ENCODE results near the gene SCARF2. TPM values are rescaled to one million over a fixed set of nuclear protein-coding genes. Genes with fewer than 3 reads are reported as not detected.
"Not testable (repeated sequence)": the region's sequence is repeated elsewhere in the genome, so short reads cannot be mapped to it uniquely, and the experiment has no call there.

The SCARF2 gene
- total RNA-seq, 2 experiments from 2014 or later: 1.1 to 1.2 TPM

GRCh38 chr22:20415699-20416098 lies 21.9 kb downstream of the SCARF2 start:
- H3K4me1 Mint-ChIP-seq; POLR2A ChIA-PET; DNase-seq; H3K27ac Mint-ChIP-seq; CTCF ChIA-PET; H3K4me3 Mint-ChIP-seq; H3K9me3 Mint-ChIP-seq; H3K36me3 Mint-ChIP-seq (ENCODE audit: low read depth): not testable (repeated sequence)
- H3K27me3 Mint-ChIP-seq: peaks cover 12% of the 10 kb centered on the region

- CTCF ChIA-PET; H3K9me3 Mint-ChIP-seq; DNase-seq; POLR2A ChIA-PET; H3K4me3 Mint-ChIP-seq; H3K4me1 Mint-ChIP-seq; H3K36me3 Mint-ChIP-seq (ENCODE audit: low read depth): not testable (repeated sequence)
- peaks cover 12% of the 10 kb centered on the region for H3K27me3 Mint-ChIP-seq
- H3K27ac Mint-ChIP-seq: peak overlapping the region; percentile 63
Measured at GRCh38 chr22:20415241-20415640, 22.4 kb downstream of the SCARF2 start.

- Mint-ChIP-seq H3K36me3 (ENCODE audit: low read depth) (no peaks in the 10 kb centered on the region), H3K27me3 (peaks cover 12% of the 10 kb centered on the region), H3K27ac (no peak overlapping the region), H3K4me3 (no peak overlapping the region), H3K9me3 (no peaks in the 10 kb centered on the region), H3K4me1 (peaks cover 6% of the 10 kb centered on the region)
- no peak for DNase-seq
- POLR2A ChIA-PET: no interaction called here
- CTCF ChIA-PET: no interaction called here
Measured at GRCh38 chr22:20414450-20414849, 23.2 kb downstream of the SCARF2 start.

- H3K4me1 Mint-ChIP-seq: peaks cover 4% of the 10 kb centered on the region
- H3K4me3 Mint-ChIP-seq: no peak overlapping the region
- H3K9me3 Mint-ChIP-seq: no peaks in the 10 kb centered on the region
- no peak for DNase-seq
- H3K36me3 Mint-ChIP-seq (ENCODE audit: low read depth): no peaks in the 10 kb centered on the region
- ChIA-PET CTCF (no interaction called here), POLR2A (no interaction called here)
- peaks cover 12% of the 10 kb centered on the region for H3K27me3 Mint-ChIP-seq
- no peak overlapping the region for H3K27ac Mint-ChIP-seq
Measured at GRCh38 chr22:20414059-20414440, 23.6 kb downstream of the SCARF2 start.

- peaks cover 3% of the 10 kb centered on the region for H3K4me1 Mint-ChIP-seq
- no peak overlapping the region for H3K27ac Mint-ChIP-seq
- H3K27me3 Mint-ChIP-seq: peaks cover 12% of the 10 kb centered on the region
- no peaks in the 10 kb centered on the region for H3K36me3 Mint-ChIP-seq (ENCODE audit: low read depth)
- no peak for DNase-seq
- ChIA-PET POLR2A (no interaction called here), CTCF (no interaction called here)
- no peaks in the 10 kb centered on the region for H3K9me3 Mint-ChIP-seq
- H3K4me3 Mint-ChIP-seq: no peak overlapping the region
Measured at GRCh38 chr22:20413217-20414058, 24.2 kb downstream of the SCARF2 start.

GRCh38 chr22:20412474-20413216 lies 25.0 kb downstream of the SCARF2 start:
- no peak overlapping the region for H3K27ac Mint-ChIP-seq
- H3K4me3 Mint-ChIP-seq: no peak overlapping the region
- no peaks in the 10 kb centered on the region for H3K36me3 Mint-ChIP-seq (ENCODE audit: low read depth)
- no peak for DNase-seq
- POLR2A ChIA-PET: no interaction called here
- peaks cover 12% of the 10 kb centered on the region for H3K27me3 Mint-ChIP-seq
- CTCF ChIA-PET: no interaction called here
- H3K4me1 Mint-ChIP-seq: no peaks in the 10 kb centered on the region
- no peaks in the 10 kb centered on the region for H3K9me3 Mint-ChIP-seq

- POLR2A ChIA-PET; CTCF ChIA-PET; H3K27me3 Mint-ChIP-seq; H3K36me3 Mint-ChIP-seq (ENCODE audit: low read depth); H3K9me3 Mint-ChIP-seq; H3K27ac Mint-ChIP-seq; H3K4me3 Mint-ChIP-seq; H3K4me1 Mint-ChIP-seq: not testable (repeated sequence)
- peak; percentile 2 for DNase-seq
Measured at GRCh38 chr22:20409385-20409784, 28.2 kb downstream of the SCARF2 start.

GRCh38 chr22:20408891-20409290 lies 28.7 kb downstream of the SCARF2 start:
- POLR2A ChIA-PET: no interaction called here
- DNase-seq: no peak
- Mint-ChIP-seq H3K27me3 (peaks cover 2% of the 10 kb centered on the region), H3K9me3 (no peaks in the 10 kb centered on the region), H3K36me3 (ENCODE audit: low read depth) (peaks cover 5% of the 10 kb centered on the region), H3K4me1 (peaks cover 2% of the 10 kb centered on the region), H3K27ac (no peak overlapping the region), H3K4me3 (no peak overlapping the region)
- CTCF ChIA-PET: interaction anchor here (1.7 kb wide), 2 partner anchors 10 to 15 kb away, joined by 5 to 7 read pairs; partner anchors contain the start of gene ZNF74

GRCh38 chr22:20407829-20408228 lies 29.8 kb downstream of the SCARF2 start:
- H3K36me3 Mint-ChIP-seq (ENCODE audit: low read depth): peaks cover 11% of the 10 kb centered on the region
- no peak overlapping the region for H3K27ac Mint-ChIP-seq
- ChIA-PET POLR2A (no interaction called here), CTCF (interaction anchor here (0.7 to 1.7 kb wide), 3 partner anchors 11 to 14 kb away, joined by 3 to 7 read pairs (median 5); partner anchors contain the start of gene ZNF74)
- H3K4me3 Mint-ChIP-seq: no peak overlapping the region
- no peaks in the 10 kb centered on the region for H3K9me3 Mint-ChIP-seq
- DNase-seq: no peak
- no peaks in the 10 kb centered on the region for H3K27me3 Mint-ChIP-seq
- H3K4me1 Mint-ChIP-seq: peaks cover 12% of the 10 kb centered on the region

GRCh38 chr22:20406686-20407408 lies 30.8 kb downstream of the SCARF2 start:
- Mint-ChIP-seq H3K36me3 (ENCODE audit: low read depth) (peaks cover 11% of the 10 kb centered on the region), H3K27me3 (no peaks in the 10 kb centered on the region), H3K4me3 (no peak overlapping the region), H3K27ac (no peak overlapping the region), H3K9me3 (no peaks in the 10 kb centered on the region), H3K4me1 (peaks cover 13% of the 10 kb centered on the region)
- DNase-seq: no peak
- ChIA-PET POLR2A (no interaction called here), CTCF (interaction anchor here (1.7 kb wide), 1 partner anchor 12 kb away, joined by 8 read pairs; no protein-coding TSS in a partner anchor)

GRCh38 chr22:20405931-20406685 lies 31.5 kb downstream of the SCARF2 start:
- CTCF ChIA-PET: interaction anchor here (1.7 kb wide), 1 partner anchor 12 kb away, joined by 8 read pairs; no protein-coding TSS in a partner anchor
- Mint-ChIP-seq H3K4me3 (no peak overlapping the region), H3K9me3 (no peaks in the 10 kb centered on the region), H3K4me1 (peaks cover 13% of the 10 kb centered on the region), H3K36me3 (ENCODE audit: low read depth) (peaks cover 11% of the 10 kb centered on the region), H3K27ac (no peak overlapping the region), H3K27me3 (no peaks in the 10 kb centered on the region)
- no peak for DNase-seq
- POLR2A ChIA-PET: no interaction called here

GRCh38 chr22:20405291-20405930 lies 32.2 kb downstream of the SCARF2 start:
- Mint-ChIP-seq H3K4me1 (peaks cover 13% of the 10 kb centered on the region), H3K9me3 (no peaks in the 10 kb centered on the region)
- POLR2A ChIA-PET: no interaction called here

More at GRCh38 chr22:20405291-20405930, 32.2 kb downstream of the SCARF2 start:
- Mint-ChIP-seq H3K4me3 (no peak overlapping the region), H3K27ac (no peak overlapping the region), H3K27me3 (no peaks in the 10 kb centered on the region), H3K36me3 (ENCODE audit: low read depth) (peaks cover 11% of the 10 kb centered on the region)
- CTCF ChIA-PET: interaction anchor here (1.7 kb wide), 1 partner anchor 13 kb away, joined by 8 read pairs; no protein-coding TSS in a partner anchor
- no peak for DNase-seq
